GM10847 (cell line): ENCODE measurements around the gene EFL1.

Source experiments
- POLR2A ChIP-seq: IDR thresholded peaks from 2 replicates; pipeline ENCODE4 v1.6.1; 2011; ENCODE audit not compliant: insufficient read length; ENCODE audit errors: extremely low read depth

Gene EFL1

GRCh38 chr15:82263350-82263749, 816 bp upstream of the EFL1 start:
- TF ChIP-seq POLR2A = no peak

GRCh38 chr15:82239685-82240391, 22.7 kb downstream of the EFL1 start:
- no peak for TF ChIP-seq POLR2A

- TF ChIP-seq POLR2A = no peak
Observed at GRCh38 chr15:82231842-82232241, 30.7 kb downstream of the EFL1 start.

GRCh38 chr15:82231233-82231632, 31.3 kb downstream of the EFL1 start:
- TF ChIP-seq POLR2A = no peak

- no peak for TF ChIP-seq POLR2A
Observed at GRCh38 chr15:82228750-82229149, 33.8 kb downstream of the EFL1 start.

- TF ChIP-seq POLR2A = no peak
Observed at GRCh38 chr15:82197733-82198594, 64.6 kb downstream of the EFL1 start.

GRCh38 chr15:82196353-82196752, 66.2 kb downstream of the EFL1 start:
- no peak for TF ChIP-seq POLR2A

GRCh38 chr15:82186719-82187406, 75.7 kb downstream of the EFL1 start:
- no peak for TF ChIP-seq POLR2A

GRCh38 chr15:82186161-82186560, 76.4 kb downstream of the EFL1 start:
- no peak for TF ChIP-seq POLR2A

- no peak for TF ChIP-seq POLR2A
Observed at GRCh38 chr15:82184776-82185175, 77.8 kb downstream of the EFL1 start.

GRCh38 chr15:82184355-82184754, 78.2 kb downstream of the EFL1 start:
- TF ChIP-seq POLR2A = no peak

GRCh38 chr15:82183121-82184031, 79.2 kb downstream of the EFL1 start:
- TF ChIP-seq POLR2A = no peak

GRCh38 chr15:82181371-82181770, 81.2 kb downstream of the EFL1 start:
- TF ChIP-seq POLR2A = no peak

GRCh38 chr15:82178061-82178460, 84.5 kb downstream of the EFL1 start:
- no peak for TF ChIP-seq POLR2A
